ENCODE results near the gene TBX10.
"Not testable (repeated sequence)": the region's sequence is repeated elsewhere in the genome, so short reads cannot be mapped to it uniquely, and the experiment has no call there.

The TBX10 gene

DNA sequence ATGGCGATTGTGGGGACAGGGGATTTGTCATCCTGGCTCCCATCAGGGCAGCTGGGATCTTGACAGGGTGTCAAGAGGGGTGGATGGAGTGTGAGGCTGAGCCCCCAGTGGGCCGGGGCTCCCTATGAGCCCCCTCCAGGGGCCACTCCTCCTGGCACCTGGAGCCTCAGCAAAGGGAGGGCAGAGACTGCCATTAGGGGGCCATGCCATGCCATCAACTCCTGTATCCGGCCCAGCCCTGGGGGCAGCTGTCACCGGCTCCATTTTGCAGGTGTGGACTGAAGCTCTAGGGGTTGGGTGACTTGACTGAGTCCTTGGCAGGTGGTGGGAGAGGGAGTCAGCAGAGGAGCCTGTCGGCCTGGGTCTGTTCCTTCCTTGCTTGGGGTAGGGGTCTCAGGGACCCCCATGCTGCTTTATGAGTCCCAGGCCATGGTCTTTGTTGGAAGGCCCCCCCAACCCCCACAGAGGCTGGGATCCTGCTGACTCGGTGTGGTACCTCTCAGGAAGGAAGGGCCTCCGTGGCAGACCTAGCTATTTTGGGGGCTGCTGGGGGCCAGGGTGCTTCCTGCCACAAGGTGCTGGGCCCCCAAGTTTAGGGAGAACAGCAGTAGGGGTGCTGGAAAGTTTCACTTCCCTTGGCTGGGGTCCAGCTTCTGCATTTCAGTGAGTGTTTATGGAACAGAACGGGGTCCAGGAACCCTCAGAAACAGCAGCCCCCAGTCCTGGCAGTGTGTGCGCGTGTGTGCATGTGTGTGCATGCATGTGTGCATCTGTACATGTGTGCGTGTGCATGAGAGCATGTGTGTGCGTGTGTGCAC is 9.4 kb upstream of the TBX10 start:
- no peak for DNase-seq
- in situ Hi-C loops (cut with HindIII; ENCODE audit: low pct_ligation_motif_present, low pct_unique_long_range_greater_than_20kb, low sequenced_read_pairs), result no loop called here

- peak; percentile 32 for DNase-seq
- in situ Hi-C loops (cut with HindIII; ENCODE audit: low pct_ligation_motif_present, low pct_unique_long_range_greater_than_20kb, low sequenced_read_pairs), result no loop called here
Observed at GRCh38 chr11:67648140-67648795, 8.7 kb upstream of the TBX10 start.

DNA sequence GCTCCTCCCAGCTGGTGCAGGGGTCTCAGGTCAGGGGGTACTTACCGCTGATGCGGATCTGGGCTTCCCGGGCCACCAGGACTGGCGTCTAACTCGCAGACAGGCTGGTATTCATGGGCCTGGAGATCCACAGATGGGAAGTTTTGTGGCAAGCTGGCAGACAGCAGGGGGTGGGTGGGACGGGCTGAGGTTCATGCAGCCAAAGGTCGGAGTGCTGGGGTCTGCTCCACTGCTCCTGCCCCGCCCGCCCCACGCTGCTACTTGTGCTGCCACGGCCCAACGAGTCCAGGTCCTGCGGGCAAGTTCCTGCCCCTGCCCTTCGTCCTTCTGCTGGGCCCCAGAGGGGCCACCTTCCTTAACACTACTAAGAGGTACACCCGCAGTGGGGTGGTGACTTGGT is 7.9 kb upstream of the TBX10 start:
- no peak for DNase-seq
- in situ Hi-C loops (cut with HindIII; ENCODE audit: low pct_ligation_motif_present, low pct_unique_long_range_greater_than_20kb, low sequenced_read_pairs), result no loop called here

DNA sequence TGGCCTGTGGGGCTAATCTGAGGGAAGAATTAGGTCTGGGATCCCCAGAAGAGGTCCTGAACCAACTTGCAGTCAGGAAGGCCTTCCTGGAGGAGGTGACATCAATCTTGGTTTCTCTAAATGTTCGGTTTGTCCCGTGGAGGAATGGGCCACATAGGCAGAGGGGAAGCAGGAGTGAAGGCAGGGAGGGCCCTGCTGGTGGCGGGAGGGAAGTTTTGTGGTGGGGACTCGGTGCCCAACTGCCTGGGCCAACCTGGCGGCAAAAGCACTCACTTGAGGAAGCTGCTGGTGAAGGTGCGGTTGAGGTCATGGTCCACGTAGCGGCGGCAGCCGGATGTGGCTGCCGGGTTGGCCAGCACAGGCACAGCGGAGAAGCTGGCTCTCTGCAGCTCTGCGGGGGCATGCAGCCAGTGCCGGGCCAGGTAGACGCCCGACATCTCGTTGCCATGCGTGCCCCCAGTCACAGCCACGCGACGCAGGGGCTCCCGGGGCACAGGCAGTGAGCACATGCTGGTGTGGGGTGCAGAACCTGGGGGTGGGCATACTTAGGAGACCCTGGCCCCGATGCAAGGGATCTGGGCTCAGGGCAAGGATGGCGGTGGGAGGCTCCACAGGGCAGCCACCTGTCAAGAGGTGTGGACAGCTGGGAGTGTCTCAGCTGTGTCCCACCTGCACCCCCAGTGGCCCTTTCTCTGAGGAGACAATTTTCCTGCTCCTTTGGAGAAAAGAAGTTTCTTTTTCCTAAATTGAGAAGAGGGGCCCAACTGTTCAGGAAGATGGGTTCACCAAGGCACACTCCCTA is 7.2 kb upstream of the TBX10 start:
- in situ Hi-C loops (cut with HindIII; ENCODE audit: low pct_ligation_motif_present, low pct_unique_long_range_greater_than_20kb, low sequenced_read_pairs), result no loop called here
- no peak for DNase-seq

- in situ Hi-C loops (cut with HindIII; ENCODE audit: low pct_ligation_motif_present, low pct_unique_long_range_greater_than_20kb, low sequenced_read_pairs), result no loop called here
- no peak for DNase-seq
Observed at GRCh38 chr11:67645521-67646461, 6.2 kb upstream of the TBX10 start.

DNA sequence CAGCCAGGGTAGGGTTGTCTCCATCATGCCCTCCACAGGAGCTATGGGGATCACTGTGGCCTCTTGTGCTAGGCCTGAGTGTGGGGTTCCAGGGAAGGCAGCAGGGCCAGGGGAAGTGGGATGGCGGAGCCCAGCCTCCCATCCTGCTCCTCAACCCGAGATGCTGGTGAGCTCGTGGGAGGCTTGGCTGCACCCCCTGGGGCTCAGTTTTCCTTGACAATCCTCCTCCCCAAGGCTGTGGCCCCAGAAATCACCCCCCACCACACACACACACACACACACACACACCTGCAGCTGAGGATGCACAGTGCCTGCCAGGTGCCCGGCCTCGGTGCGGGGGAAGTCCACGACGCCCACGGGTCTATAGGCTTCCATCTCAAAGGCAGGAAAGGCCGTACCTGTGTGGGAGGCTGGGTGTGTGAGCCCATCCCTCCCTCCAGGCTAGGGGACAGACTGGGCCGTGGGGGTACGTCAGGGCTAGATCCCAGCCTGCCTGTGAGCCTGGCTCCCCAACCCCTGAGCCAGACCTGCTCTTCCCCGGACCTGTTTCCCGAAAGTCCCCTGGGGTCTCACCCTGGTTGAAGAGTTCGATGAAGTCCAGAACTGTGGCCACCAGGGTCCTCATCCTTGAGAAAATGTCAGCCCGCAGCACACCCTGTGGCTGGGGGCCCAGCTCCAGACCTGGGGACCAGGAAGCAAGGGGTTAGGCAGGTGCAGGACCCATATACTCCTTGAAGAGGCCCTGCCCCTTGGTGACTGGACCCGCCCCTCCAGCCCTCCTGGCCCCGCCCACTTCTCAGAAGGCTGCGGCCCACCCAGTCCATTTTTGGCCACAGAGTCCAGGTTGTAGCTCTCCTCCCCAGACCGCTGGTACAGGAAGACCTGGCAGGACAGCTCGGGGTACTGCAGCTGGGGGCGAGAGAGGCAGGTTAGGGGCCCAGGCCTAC is 5.2 kb upstream of the TBX10 start:
- in situ Hi-C loops (cut with HindIII; ENCODE audit: low pct_ligation_motif_present, low pct_unique_long_range_greater_than_20kb, low sequenced_read_pairs), result no loop called here
- DNase-seq, result no peak

DNA sequence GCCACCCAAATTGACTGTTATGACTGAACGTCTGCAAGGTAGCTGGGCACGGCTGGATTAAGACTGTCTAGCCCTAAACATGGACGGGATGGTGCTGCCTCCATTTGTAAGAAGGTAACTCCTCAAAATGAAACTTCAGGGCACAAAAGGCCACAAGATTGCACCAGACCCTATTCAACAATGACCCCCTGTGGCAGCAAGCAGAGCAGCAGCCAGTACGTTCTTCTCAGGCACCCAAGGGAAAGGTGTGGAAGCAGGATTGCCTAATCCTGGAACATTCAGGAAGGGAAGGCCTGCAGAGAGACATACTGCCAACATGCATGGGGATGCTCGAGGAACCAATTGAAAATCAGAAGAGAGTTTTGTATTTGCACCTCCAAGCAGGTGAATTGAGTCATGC is 4.5 kb upstream of the TBX10 start:
- in situ Hi-C loops (cut with HindIII; ENCODE audit: low pct_ligation_motif_present, low pct_unique_long_range_greater_than_20kb, low sequenced_read_pairs), result no loop called here
- DNase-seq, result peak; percentile 8

- in situ Hi-C loops (cut with HindIII; ENCODE audit: low pct_ligation_motif_present, low pct_unique_long_range_greater_than_20kb, low sequenced_read_pairs), result no loop called here
Observed at GRCh38 chr11:67642173-67643120, 2.9 kb upstream of the TBX10 start.

GRCh38 chr11:67641338-67642172 is 2.0 kb upstream of the TBX10 start:
- DNase-seq, result no peak
- in situ Hi-C loops (cut with HindIII; ENCODE audit: low pct_ligation_motif_present, low pct_unique_long_range_greater_than_20kb, low sequenced_read_pairs), result no loop called here

More at GRCh38 chr11:67642173-67643120, 2.9 kb upstream of the TBX10 start:
- no peak for DNase-seq

GRCh38 chr11:67640758-67641337 is 1.3 kb upstream of the TBX10 start:
- in situ Hi-C loops (cut with HindIII; ENCODE audit: low pct_ligation_motif_present, low pct_unique_long_range_greater_than_20kb, low sequenced_read_pairs), result no loop called here
- no peak for DNase-seq

- DNase-seq, result peak; percentile 27
- in situ Hi-C loops (cut with HindIII; ENCODE audit: low pct_ligation_motif_present, low pct_unique_long_range_greater_than_20kb, low sequenced_read_pairs), result no loop called here
Observed at GRCh38 chr11:67640021-67640757, 626 bp upstream of the TBX10 start.

DNA sequence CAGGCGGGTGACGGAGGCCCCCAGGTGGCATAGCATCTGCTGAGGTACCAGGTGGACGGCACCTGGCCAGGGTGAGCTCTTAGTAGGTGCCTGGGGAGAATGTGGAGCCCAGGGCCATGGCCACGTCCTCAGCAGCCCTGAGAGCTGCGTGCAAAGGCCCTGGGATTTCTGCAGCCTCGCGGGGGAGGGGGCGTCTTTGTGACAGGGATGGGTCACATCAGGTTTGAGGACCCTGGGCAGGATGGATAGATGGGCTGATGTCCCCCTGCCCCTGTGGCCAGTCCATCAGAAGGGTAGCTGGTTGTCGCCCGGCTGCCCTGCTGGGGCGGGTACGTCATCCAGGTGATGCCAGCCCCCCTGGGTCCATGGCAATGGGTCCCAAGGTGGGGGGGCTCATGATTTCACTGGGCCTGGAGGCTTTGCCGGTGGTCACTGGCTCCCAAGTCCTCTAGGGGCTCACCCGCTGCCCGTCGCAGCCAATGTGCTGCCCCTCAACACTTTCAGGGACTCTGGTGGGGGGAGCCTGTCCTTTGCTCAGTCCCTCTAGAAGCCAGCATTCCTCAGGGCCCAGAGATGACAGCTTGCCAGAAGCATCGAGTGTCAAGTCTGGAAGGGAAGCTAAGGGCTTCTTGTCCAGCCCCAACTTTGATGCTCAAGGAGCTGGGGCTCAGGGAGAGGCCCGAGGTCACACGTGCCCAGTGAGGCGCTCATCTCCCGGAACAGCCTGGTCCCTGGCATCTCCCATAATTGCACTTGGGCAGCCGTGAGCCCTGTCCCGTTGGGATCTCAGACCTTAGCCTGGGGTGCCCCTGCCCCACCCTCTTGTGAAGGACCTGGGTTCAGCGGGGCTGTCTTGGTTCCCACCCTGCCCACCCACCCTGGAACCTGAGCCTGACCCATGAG is 777 bp downstream of the TBX10 start:
- in situ Hi-C loops (cut with HindIII; ENCODE audit: low pct_ligation_motif_present, low pct_unique_long_range_greater_than_20kb, low sequenced_read_pairs), result no loop called here
- no peak for DNase-seq

DNA sequence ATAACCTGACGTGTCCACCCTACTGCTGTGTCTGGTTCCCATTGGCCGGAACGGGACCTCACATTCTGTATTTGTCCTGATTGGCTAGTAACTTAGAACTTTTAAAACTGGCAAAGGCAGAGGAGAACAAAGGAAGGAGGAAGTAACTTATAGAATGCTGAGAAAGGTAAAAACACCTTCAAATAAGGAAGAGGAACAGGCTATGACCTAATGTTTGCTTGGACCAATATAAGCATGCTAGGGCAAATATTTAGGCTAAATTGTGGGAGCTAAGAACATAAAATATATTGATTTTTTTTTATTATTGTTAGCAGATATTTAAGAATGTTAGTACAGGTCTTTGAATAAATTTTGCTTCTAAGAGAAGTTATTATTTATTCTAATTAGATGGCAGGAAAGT is 2.1 kb downstream of the TBX10 start:
- in situ Hi-C loops (cut with HindIII; ENCODE audit: low pct_ligation_motif_present, low pct_unique_long_range_greater_than_20kb, low sequenced_read_pairs); DNase-seq: not testable (repeated sequence)

DNA sequence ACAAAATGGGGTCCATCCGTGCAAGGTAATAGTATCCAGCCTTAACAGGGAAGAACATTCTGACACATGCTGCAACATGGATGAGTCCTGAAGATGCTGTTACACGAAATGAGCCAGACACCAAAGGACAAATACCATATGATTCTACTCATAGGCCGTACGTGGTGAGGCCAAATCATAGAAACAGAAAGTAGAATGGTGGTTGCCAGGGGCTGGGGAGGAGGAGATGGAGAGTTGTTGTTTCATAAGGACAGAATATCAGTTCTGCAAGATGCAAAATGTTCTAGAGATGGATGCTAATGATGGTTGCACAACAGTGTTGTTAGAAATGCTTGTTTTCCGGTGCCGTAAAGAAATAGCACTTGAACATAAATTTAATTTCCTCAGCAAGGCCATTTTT is 2.6 kb downstream of the TBX10 start:
- in situ Hi-C loops (cut with HindIII; ENCODE audit: low pct_ligation_motif_present, low pct_unique_long_range_greater_than_20kb, low sequenced_read_pairs), result no loop called here
- no peak for DNase-seq
